Measurements from ENCODE around the gene PTPN20.
"Not testable (repeated sequence)": the region's sequence is repeated elsewhere in the genome, so short reads cannot be mapped to it uniquely, and the experiment has no call there.

Gene PTPN20, protein sequence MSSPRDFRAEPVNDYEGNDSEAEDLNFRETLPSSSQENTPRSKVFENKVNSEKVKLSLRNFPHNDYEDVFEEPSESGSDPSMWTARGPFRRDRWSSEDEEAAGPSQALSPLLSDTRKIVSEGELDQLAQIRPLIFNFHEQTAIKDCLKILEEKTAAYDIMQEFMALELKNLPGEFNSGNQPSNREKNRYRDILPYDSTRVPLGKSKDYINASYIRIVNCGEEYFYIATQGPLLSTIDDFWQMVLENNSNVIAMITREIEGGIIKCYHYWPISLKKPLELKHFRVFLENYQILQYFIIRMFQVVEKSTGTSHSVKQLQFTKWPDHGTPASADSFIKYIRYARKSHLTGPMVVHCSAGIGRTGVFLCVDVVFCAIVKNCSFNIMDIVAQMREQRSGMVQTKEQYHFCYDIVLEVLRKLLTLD

DNA sequence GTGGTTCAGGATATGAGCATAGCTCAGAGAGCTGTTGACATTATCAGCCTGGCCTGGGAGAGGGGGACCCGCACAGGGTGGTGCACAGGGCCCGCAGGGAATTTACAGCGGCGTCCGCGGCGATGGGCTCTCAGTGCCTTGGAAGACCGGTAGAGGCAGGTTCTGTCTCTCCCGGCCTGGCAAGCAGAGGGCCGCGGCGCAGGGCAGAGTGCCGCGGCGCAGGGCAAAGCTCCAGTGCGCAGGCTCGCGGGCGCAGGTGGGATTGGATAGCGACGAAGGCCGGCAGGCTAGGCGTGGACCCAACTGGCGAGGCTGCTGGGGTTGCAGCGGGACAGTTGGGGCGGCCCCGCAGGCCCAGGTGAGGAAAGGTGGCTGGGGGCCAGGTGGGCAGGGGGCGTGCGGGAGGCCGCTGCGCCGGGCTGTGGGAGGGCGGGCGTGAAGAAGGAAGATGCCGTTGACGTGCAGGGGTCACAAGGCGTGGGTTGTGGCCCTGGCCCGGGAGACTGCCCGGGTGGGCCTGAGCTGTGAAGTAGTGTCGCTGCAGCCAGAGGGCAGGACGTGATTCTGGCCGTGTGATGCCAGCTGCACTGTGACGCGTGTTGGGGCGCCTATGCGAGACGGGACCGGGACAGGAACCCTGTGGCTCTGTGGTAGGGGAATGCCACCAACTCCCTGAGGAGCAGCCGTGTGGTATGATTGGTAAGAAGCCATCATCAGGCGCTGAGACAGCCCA is at the start of gene PTPN20:
Gene PTPN20, plus strand, starts transcription at position 285 of the 733 bp plus-strand sequence. CDS start 21,072 bp downstream, outside the sequence.
- FAIRE-seq = not testable (repeated sequence)

DNA sequence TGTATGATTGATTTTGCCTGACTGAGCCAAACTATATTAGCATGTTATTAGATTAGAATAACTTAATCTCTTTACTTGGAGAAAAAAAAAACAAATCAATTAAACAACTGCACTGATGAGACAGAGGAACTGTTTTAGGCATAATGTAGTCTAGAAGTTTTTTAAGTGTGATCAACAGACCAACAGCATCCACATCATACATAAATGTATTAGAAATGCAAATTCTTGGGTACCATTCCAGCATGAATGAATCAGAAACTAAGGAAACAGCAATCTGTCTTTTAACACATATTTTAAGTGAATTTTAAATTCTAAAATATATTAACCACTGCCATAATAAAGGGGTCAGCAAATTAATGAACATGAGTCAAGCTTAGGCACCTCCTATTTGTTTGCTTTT is 41.5 kb upstream of the PTPN20 start:
- FAIRE-seq = not testable (repeated sequence)

DNA sequence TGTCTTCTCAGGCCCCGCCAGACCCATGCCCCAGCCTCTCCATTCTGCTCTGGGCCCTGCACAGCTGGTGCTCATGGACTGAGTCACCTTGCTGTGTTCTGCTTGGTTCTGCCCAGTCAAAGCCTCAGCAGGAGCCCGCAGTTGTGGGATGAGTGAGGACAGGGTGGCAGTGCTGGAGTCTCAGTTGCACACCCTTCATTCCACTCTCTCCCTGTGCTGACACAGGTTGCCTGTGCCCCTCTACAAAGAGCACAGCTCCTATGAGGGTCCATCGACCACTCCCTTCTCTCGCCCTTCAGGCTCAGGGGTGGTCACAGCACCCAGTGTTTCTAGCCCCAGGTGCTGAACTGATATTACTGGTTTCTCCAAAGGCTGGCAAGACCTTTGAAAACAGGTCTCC is 39.6 kb upstream of the PTPN20 start:
- FAIRE-seq = not testable (repeated sequence)

GRCh38 chr10:46875304-46875703 is 35.9 kb upstream of the PTPN20 start:
- not testable (repeated sequence) for FAIRE-seq

DNA sequence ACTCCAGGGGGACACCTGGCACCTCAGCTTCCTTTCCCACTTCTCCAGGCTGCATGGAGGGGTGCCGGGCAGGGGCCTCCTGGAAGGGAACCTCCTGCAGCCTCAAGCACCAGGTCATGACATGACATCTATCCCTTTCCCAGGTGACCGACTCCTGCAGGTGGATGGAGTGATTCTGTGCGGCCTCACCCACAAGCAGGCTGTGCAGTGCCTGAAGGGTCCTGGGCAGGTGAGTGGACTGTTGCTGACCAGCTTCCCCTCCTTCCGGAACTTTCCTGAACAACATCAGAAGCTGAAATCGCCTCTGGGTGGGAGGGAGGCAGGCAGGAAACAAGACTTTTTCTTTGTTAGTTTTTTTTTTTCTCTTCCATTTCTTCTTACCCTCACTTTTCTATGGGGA is 34.5 kb upstream of the PTPN20 start:
- FAIRE-seq = not testable (repeated sequence)

DNA sequence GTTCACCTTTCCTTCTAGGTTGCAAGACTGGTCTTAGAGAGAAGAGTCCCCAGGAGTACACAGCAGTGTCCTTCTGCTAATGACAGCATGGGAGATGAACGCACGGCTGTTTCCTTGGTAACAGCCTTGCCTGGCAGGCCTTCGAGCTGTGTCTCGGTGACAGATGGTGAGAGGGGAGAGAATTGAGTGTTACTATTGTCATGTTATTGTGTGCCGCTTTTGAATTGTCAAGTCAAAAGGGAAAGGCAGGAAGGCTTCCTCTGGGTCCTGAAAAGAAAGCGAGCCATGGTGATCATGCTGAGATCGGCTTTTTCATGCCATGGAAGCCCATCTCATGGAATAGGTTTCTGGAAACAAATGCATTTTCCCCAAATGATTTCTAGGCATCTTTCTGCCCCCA is 32.5 kb upstream of the PTPN20 start:
- not testable (repeated sequence) for FAIRE-seq

DNA sequence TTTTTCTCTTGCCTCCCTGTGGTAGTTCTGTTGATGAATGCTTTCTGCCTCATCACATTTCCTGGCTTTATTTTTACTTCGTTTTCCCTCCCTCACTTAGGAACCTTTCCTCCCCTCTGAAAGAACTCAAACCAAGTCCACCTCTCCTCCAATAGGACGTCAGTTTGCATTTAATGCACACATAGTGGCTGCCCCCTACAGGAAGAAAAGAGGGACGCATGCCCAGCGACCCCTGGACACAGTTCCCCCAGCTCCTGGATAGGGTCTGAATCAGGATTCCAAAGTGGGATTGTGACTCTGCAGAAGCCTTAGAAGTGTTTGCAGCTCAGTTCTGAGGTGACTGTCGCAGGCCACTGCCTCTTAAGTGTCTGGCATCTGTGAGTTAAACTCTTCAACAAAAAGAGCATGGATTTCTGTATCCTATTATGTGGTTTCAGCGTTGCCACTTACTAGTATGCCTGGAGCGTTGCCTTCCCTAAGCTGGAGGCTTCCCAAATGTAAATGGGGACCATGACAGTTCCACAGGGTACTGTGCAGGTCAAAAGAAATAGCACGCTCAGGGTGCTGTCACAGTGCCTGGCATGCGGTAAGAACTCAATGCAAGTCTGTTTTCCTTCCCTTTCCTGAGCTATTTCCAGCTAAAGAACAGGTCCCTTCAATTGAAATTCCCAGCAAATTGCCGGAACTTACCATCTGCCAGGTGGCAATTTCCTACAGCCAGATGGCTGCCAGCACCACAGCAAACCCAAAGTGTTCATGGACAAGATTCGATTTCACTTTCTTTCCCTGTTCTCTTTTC is 20.2 kb upstream of the PTPN20 start:
- FAIRE-seq = not testable (repeated sequence)

DNA sequence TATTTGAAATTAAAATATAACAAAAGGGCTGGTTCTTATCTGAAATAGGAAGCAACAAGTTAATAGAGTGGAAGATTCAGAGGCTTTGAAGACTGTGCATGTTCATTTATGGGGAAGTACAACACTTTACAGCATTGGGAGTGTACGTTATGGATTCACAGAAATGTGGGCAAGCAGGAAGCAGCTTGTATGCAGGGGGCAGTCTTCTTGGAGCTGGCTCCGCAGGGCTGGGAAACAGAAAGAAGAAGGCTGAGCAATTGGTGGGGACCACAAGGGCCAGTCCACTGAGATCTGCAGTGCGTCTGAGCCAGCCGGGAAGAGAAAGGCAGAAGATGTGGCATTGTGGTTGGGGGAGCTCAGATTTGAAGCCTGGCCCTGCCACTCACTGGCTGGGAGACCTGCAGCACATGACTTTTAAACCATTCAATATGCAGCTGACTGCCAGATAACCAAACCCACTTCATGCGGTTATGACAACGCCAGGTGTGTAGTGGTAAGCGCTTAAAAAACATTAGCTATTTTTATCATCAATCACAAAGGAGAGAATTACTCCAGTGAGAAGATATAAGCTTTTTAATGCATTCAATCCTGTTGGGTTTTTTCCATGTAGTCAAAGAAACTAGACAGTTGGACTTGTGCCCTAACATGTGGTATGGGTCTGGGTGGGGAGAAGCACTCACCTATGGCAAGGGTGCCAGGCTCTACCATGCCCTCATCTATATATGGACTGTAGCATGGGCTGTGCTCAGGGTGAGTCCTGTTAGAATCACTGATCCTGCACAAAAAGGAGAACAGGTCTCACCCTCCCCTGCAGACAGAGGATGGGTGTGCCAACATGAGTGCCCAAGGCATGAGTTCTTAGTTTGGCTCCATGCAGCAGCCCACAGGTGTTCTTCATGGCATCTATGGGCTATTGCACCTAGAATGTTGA is 14.2 kb upstream of the PTPN20 start:
- not testable (repeated sequence) for FAIRE-seq

DNA sequence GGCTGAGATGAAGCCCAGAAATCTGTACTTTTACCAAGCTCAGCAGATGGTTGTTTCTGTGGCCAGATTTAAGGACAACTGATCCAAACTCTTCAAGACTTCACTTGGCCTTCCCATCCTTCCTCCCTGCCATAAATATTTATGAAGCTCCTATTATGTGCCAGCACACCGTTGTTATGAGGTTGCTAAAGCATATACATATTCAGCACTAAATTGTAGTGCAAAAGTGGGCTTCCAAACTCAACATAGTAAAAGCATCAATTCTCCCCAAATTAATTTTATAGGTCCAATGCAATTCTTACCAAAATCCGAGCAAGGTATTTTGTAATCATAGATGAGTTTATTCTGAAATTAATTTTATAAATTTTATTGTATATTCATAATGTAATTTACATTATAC is 10.0 kb upstream of the PTPN20 start:
- not testable (repeated sequence) for FAIRE-seq

DNA sequence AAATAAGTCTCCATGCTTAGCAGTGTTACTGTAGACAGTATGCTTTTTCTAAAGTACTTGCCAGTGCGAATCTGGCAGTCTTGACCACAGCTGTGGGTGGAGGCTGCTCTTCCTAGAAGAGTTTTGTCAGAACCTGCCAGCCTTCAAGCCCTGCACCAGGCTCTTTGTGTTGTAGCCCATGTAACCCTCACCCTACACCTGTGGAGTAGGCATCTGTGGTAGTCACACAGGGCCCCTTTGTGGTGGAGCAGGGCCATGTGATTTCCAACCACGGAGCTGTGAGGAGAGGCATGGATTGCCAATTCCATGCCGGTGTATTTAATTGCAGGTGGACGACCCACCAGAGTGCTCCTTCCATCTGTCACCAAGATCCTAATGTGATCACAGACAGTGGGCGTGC is 7.4 kb upstream of the PTPN20 start:
- FAIRE-seq = not testable (repeated sequence)

DNA sequence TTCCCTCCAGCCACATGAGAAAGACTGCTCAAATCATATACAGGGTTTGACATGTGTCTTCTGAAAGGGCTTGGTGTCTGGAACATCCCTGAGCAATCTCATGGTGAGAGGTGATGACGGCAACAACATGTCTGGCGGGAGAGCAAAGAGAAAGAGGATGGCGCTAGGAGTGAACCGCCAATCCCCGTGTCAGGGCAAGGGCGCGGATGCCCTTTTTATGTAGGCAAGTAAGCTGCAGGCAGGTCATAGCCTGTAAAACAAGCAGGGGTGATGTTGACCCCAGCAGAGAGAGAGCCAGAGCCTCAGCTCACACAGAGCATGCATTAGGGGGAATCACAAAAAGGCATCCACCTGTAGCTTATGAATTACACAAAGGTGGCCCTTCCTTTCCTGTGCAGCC is 4.9 kb upstream of the PTPN20 start:
- not testable (repeated sequence) for FAIRE-seq

GRCh38 chr10:46907185-46908117 is 3.8 kb upstream of the PTPN20 start:
- not testable (repeated sequence) for FAIRE-seq

GRCh38 chr10:46922498-46922897 is 11.3 kb downstream of the PTPN20 start:
- FAIRE-seq = not testable (repeated sequence)

- not testable (repeated sequence) for FAIRE-seq
Measured at GRCh38 chr10:46925156-46925555, 13.9 kb downstream of the PTPN20 start.

DNA sequence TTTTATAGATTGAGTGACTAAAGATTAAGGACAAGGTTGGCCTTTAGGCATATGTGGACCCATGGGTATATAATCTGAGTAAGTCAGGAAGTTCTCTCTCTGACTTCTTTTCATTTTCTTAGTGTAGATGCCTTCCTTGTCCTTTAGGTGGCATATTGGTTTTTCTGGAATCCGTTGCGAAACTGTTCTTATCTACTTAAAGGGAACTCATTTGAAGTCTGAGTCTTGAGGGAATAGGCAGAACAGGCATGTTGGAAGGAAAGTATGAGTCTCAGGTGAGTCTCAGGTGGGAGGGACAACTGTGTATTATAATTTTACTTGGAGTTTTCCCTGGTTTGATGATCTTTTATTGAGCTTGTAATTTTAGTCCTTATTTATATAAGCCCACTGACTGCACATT is 14.6 kb downstream of the PTPN20 start:
- FAIRE-seq = not testable (repeated sequence)

GRCh38 chr10:46928810-46929209 is 17.6 kb downstream of the PTPN20 start:
- FAIRE-seq = not testable (repeated sequence)

GRCh38 chr10:46932383-46932782 is 21.2 kb downstream of the PTPN20 start:
- FAIRE-seq = not testable (repeated sequence)

DNA sequence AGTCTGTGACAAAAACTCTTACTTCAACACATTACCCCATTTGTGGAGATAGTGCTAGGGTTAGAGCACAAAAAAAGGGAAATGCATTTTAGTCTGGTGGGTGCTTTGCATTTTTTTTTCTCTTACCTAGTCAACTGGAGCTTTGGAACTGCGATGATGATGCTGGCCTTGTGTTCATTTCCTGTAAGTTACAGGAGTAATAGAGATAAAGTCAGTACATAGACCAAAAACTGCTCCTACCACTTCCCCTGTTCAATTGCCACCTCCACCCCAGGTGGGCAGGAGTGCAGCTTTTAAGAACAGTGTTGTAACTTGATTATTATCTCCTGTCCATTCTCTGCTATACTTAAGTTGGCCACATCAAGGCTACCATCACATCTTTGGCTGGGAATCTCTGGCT is 29.9 kb downstream of the PTPN20 start:
- not testable (repeated sequence) for FAIRE-seq

DNA sequence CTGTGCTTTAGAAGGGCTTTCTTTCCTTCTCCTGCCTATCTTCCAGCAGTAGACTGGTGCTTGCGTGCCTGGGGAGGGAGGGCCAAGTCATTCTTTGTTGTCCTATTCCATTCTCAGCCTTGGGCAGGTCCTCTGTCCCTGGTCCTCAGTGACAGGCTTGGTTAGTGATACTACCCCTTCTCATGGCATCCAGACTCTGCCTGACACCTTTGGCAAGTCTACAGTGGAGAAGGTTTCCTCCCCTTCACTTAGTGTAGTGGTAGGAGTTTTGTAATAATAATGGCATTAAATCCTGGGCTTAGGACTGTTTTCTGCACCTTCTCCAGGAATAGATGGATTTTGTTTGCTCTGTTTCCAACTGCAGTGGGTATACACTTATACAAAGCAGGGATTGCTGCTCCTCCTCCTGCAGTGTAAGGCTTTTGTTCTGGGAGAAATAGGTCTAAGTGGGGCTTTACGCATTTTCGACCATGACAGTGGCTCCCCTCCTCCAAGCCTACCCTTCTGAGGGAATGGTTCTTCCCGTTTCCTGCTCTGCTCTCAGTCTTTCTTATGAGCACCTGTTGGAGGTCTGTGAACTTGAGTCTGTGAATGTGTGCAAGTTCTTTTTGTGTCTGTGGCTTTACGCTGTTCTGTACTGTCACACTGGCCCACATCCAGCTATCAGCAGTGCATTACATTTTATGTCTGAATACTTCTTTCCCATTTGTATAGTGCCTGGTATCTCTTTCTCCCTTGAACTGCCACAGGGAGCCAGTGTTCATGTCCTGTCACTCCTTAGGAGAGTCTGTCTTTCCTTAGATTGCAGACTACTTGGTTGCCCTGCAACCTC is 37.7 kb downstream of the PTPN20 start:
- FAIRE-seq = not testable (repeated sequence)

GRCh38 chr10:46952540-46952939 is 41.3 kb downstream of the PTPN20 start:
- not testable (repeated sequence) for FAIRE-seq
